ENCODE results near the gene UAP1L1. TPM values are rescaled to one million over a fixed set of nuclear protein-coding genes. Genes with fewer than 3 reads are reported as not detected.

Gene UAP1L1
- total and polyA plus RNA-seq, 9 of the 15 experiments (the other 6 are each of a cell fraction or from before 2014, with no cell fraction given), result 0.20 to 8.6 (median 3.7) TPM

DNA sequence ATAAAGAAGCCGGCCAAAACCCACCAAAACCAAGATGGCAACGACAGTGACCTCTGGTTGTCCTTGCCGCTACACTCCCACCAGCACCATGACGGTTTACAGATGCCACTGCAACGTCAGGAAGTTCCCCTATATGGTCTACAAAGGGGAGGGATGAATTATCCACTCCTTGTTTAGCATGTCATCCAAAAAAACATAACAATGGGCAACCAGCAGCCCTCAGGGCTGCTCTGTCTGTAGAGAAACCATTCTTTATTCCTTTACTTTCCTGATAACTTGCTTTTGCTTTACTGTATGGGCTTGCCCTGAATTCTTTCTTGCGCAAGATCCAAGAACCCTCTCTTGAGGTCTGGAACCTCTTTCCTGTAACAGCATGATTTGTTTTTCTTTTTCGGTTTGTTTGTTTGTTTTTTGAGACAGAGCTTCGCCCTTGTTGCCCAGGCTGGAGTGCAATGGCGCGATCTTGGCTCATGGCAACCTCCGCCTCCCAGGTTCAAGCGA is 2.0 kb upstream of the UAP1L1 start (continued):
- no peak for TF ChIP-seq STAT5A (IDR thresholded peaks at IDR 0.05; ENCODE audit: borderline replicate concordance, low read length)
- no peak for TF ChIP-seq SLC30A9 (CRISPR knock-in tag; IDR thresholded peaks at IDR 0.05)
- TF ChIP-seq, protein P1, sequence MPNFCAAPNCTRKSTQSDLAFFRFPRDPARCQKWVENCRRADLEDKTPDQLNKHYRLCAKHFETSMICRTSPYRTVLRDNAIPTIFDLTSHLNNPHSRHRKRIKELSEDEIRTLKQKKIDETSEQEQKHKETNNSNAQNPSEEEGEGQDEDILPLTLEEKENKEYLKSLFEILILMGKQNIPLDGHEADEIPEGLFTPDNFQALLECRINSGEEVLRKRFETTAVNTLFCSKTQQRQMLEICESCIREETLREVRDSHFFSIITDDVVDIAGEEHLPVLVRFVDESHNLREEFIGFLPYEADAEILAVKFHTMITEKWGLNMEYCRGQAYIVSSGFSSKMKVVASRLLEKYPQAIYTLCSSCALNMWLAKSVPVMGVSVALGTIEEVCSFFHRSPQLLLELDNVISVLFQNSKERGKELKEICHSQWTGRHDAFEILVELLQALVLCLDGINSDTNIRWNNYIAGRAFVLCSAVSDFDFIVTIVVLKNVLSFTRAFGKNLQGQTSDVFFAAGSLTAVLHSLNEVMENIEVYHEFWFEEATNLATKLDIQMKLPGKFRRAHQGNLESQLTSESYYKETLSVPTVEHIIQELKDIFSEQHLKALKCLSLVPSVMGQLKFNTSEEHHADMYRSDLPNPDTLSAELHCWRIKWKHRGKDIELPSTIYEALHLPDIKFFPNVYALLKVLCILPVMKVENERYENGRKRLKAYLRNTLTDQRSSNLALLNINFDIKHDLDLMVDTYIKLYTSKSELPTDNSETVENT (CRISPR knock-in tag; IDR thresholded peaks at IDR 0.05), result no peak
- TF ChIP-seq, protein P2, sequence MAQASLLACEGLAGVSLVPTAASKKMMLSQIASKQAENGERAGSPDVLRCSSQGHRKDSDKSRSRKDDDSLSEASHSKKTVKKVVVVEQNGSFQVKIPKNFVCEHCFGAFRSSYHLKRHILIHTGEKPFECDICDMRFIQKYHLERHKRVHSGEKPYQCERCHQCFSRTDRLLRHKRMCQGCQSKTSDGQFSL (CRISPR knock-in tag; IDR thresholded peaks at IDR 0.05), result no peak
- TF ChIP-seq, protein P2 (tag; IDR thresholded peaks at IDR 0.05), result peak in 1 of 2 experiments; percentile 15; a peak in 2 of 4 replicates
- TF ChIP-seq POLR2B (IDR thresholded peaks at IDR 0.05; ENCODE audit: low read depth, partially characterized antibody), result no peak
- TF ChIP-seq JUND (IDR thresholded peaks at IDR 0.05; ENCODE audit: borderline replicate concordance, low read depth, low read length), result no peak
- TF ChIP-seq JUND (tag; IDR thresholded peaks at IDR 0.05; ENCODE audit: borderline replicate concordance, low read depth, low read length), result peak; percentile 11; the same call in 1 of the 3 replicates
- no peak for TF ChIP-seq TAF9B (IDR thresholded peaks at IDR 0.05; ENCODE audit: partially characterized antibody)
- TF ChIP-seq ZKSCAN8 (CRISPR knock-in tag; IDR thresholded peaks at IDR 0.05), result peak; percentile 83
- no peak for TF ChIP-seq PHF21A (IDR thresholded peaks at IDR 0.05; ENCODE audit: borderline replicate concordance, low read depth)
- peak; percentile 85; the same call in 1 of the 2 replicates for TF ChIP-seq BACH1 (tag; IDR thresholded peaks at IDR 0.05)

All from K562 (cell line).